Raji (cell line): Measurements from ENCODE around the gene NCOR2.

ENCODE experiments used
- POLR2A ChIP-seq: IDR thresholded peaks from 2 replicates; pipeline ENCODE4 v1.6.1; 2011; ENCODE audit warnings: low read depth, low read length, control low read depth; ENCODE audit not compliant: insufficient read depth

The NCOR2 gene

GRCh38 chr12:124558313-124558712 lies 9.1 kb downstream of the NCOR2 start:
- no peak for TF ChIP-seq POLR2A

DNA sequence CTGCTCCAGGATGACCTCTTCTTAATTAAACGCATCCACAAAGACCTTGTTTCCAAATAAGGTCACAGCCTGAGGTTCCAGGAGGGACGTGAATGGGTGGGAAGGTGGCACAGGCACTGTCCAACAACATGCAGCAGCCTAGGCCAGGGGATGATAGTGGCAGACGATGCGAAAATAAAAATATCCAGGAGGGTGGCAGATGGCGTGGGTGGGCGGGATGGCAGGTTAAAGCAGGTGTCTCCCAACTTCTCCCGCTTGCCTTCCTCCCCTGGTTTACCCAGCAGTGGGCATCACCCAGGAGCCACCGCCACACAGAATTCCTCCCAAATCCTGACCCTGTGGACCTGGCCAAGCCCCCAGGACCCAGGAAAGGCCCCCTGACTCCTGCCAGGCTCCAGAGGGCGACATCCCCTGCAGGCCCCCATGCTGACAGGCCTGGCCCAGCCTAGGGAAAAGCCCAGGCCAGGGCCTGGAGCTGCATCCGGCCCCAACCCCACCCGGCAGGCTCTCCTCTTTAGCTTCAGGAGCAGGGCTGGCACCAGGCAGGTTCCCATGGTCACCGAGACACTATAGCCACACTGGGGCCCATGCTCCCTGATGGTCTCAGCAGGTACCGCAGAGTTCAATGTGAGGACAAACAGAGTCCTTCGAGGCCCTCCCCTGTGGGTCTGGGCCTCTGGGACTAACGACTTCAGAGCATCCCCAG lies 9.7 kb downstream of the NCOR2 start:
- TF ChIP-seq POLR2A: no peak

DNA sequence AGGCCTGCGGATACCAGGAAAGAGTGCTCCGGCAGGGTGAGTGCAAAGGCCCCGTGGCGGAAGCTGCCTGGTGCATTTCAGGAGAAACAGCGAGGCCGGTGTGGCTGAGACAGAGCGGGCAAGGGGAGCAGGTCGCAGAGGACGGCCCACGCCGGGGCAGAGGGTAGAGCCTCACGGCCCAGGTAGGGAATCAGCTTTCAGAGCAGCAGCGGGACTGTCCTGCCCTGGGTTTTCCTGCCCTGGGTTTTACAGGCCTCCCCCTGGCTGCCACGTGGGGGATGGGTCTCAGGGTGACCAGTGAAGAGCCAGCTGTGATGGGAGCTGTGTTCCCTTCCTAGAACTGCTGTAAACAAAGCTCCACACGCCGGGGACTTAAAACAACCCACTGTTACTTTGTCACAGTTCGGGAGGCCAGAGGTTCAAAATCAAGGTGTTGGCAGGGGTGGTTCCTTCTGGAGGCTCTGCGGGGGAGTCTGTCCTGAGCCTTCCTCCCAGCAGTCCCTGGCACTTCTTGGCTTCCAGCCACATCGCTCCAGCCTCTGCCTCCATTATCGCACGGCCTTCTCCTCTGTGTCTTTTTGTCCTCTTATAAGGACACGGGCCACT lies 10.4 kb downstream of the NCOR2 start:
- no peak for TF ChIP-seq POLR2A

- no peak for TF ChIP-seq POLR2A
Observed at GRCh38 chr12:124556074-124556466, 11.3 kb downstream of the NCOR2 start.

- no peak for TF ChIP-seq POLR2A
Observed at GRCh38 chr12:124555168-124556073, 12.0 kb downstream of the NCOR2 start.

DNA sequence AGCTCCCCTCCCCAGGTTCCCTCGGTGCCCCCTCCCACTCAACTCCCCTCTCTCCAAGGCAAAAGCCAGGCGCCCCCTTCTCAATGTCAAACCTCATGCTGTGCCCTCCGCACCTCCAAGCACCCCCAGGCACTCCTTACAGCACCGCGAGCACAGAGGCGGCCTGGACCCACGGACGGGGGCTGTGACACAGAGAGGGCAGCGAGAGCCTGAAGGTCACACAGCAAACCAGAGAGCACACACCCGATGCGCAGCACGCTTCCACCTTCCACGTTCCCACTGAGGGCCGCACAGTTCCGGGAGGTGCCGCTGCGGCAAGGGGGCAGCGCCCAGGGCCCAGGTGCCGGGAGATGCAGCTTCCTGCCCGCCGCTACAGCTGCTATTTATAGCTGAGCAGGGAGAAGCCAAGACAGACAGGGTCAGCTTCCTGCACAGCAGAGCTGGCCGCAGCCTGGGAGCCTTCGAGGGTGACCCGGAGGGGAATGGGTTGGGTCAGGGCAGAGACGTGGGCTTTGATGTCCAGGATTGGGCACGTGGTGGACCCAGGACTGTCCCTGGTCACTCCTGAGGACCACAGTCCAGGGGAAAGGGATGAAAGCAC lies 12.9 kb downstream of the NCOR2 start:
- no peak for TF ChIP-seq POLR2A

GRCh38 chr12:124553862-124554428 lies 13.5 kb downstream of the NCOR2 start:
- no peak for TF ChIP-seq POLR2A

DNA sequence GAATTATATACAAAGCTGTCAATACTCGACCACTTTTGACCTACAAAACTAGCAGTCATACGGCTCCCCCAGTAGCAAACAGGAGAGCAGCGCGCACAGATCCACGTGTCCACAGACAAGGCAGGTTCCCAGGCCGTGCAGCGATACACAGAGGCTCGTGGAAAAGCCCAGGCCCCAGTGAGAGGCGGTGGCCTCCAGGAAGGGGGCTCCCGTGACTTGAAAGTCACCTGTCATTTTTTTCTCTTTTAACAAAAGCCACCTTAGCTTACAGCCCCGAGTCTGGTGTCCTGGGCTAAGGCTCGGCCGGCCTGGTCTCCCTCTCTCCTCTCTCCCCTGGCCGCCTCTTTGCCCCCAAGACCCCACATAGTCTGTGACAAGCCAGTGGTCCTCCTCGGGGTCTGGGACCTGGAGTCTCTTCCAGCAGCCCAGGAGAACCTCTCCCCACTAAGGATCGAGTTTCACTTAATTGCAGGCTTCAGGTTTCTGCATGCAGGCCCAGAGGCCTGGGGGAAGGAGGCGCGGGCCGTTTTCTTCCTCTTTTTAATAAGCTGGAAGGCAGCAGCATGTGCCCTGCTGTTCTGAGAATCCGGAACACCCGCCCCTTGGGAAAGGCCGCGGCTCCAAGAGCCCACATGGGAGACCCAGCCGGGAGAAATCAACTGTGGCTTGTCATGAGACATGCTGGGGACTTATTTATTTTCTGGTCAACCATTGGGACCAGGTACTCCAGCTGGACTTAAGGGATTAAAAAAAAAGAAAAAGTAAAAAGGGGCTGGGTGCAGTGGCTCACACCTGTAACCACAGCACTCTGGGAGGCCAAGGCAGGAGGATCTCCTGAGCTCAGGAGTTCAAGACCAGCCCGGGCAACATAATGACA lies 15.9 kb downstream of the NCOR2 start:
- no peak for TF ChIP-seq POLR2A

DNA sequence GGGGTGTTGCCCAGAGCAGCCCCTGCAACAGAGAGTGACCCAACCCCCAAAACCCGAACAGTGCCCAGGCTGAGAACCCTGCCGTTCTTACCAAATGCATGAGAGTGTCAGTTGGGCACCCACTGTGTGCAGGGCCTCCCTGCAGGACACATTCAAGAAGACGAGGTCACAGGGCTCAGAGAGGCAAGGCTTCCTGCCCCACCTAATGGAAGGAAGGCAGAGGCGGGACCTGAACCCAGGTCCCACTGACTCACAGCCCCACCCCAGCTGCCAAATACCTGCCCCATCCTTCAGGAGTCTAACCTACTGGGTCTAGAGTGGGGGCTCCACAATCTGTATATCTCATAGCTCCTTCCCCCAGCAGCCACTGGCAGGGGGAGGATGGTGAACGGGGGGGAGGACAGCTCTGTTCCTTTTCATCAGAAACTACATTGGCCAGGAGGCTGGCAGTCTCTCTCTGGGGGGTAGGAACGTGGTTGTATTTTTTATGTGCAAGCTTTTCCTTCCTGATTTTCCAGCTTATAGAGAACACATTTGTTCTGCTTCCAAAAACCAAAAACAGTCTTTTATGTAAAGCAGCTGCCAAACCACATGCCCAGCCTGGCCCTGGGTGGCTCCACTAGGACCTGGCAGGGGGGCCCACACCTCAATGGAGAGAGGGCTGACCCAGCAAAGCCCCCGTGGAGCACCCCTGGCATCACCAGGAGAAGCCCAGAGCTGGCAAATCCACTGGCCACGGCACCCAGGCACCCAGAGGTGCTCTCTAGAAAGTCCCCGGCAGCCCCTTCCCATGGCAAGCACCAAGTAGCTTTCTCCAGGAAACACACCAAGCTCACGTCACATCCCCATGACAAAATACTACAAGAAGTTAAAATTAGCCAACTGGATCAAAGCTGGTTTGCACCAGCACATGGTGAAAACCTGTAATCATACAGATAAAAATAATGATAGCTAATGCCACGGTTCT lies 17.0 kb downstream of the NCOR2 start:
- TF ChIP-seq POLR2A: no peak

- TF ChIP-seq POLR2A: no peak
Observed at GRCh38 chr12:124549629-124550028, 17.8 kb downstream of the NCOR2 start.

- no peak for TF ChIP-seq POLR2A
Observed at GRCh38 chr12:124548854-124549378, 18.5 kb downstream of the NCOR2 start.

GRCh38 chr12:124547626-124548025 lies 19.8 kb downstream of the NCOR2 start:
- TF ChIP-seq POLR2A: no peak

- no peak for TF ChIP-seq POLR2A
Observed at GRCh38 chr12:124545508-124546418, 21.6 kb downstream of the NCOR2 start.
